Measurements from ENCODE around the gene TMX4. TPM values are rescaled to one million over a fixed set of nuclear protein-coding genes. Genes with fewer than 3 reads are reported as not detected.

Gene TMX4
- total and polyA plus RNA-seq, 12 donors, result 26.7 to 169 (median 115) TPM

GRCh38 chr20:8045946-8046345 lies 26.4 kb upstream of the TMX4 start:
- ATAC-seq, result no peak
- no peaks in the 10 kb centered on the region for H3K36me3 ChIP-seq
- no peak overlapping the region for H3K27ac ChIP-seq
- WGBS, 2 donors, result 92 to 93% methylated on average over 1 of the region's 1 CpG
- TF ChIP-seq CTCF (IDR thresholded peaks at IDR 0.05), result no peak
- no peaks in the 10 kb centered on the region for H3K9me3 ChIP-seq
- no peak for DNase-seq
- no peaks in the 10 kb centered on the region for H3K27me3 ChIP-seq
- peaks cover 0 to 9% (median 0%) of the 10 kb centered on the region in 9 donors for H3K4me1 ChIP-seq
- intact Hi-C loops (cut with DNase I), result loop anchor here in 4 of 10 donors (2.0 to 10.0 kb wide), 7 partner anchors 79 to 679 kb away; no protein-coding TSS in a partner anchor
- no peak overlapping the region for H3K4me3 ChIP-seq

GRCh38 chr20:8043687-8044282 lies 24.2 kb upstream of the TMX4 start:
- Histone ChIP-seq H3K4me1 (peaks cover 0 to 6% (median 0%) of the 10 kb centered on the region in 9 donors), H3K27me3 (no peaks in the 10 kb centered on the region), H3K4me3 (no peak overlapping the region), H3K27ac (no peak overlapping the region), H3K9me3 (no peaks in the 10 kb centered on the region), H3K36me3 (no peaks in the 10 kb centered on the region)
- DNase-seq (peak in 1 of 2 donors; percentile 39), ATAC-seq (peak in 6 of 8 donors; percentile 42 to 75 (median 64))
- peak; percentile 63 to 85 (median 77) for TF ChIP-seq CTCF (IDR thresholded peaks at IDR 0.05)
- WGBS, 2 donors, result 29 to 30% methylated on average over 13 of the region's 13 CpGs
- intact Hi-C loops (cut with DNase I), result loop anchor here (1.0 to 10.0 kb wide), 11 partner anchors 81 to 681 kb away; partner anchors contain the start of gene PLCB1 (in 4 of the 10)

GRCh38 chr20:8039042-8039441 lies 19.5 kb upstream of the TMX4 start:
- intact Hi-C loops (cut with DNase I), result no loop called here
- no peaks in the 10 kb centered on the region for H3K27me3 ChIP-seq
- H3K4me3 ChIP-seq, result no peak overlapping the region
- H3K9me3 ChIP-seq, result no peaks in the 10 kb centered on the region
- WGBS, 2 donors, result 81 to 83% methylated on average over 2 of the region's 2 CpGs
- ATAC-seq, result no peak
- DNase-seq, result no peak
- H3K4me1 ChIP-seq, result peaks cover 0 to 6% (median 0%) of the 10 kb centered on the region in 9 donors
- H3K27ac ChIP-seq, result no peak overlapping the region
- no peak for TF ChIP-seq CTCF (IDR thresholded peaks at IDR 0.05)
- H3K36me3 ChIP-seq, result no peaks in the 10 kb centered on the region

- WGBS, 2 donors, result 93 to 94% methylated on average over 2 of the region's 2 CpGs
- no peaks in the 10 kb centered on the region for H3K27me3 ChIP-seq
- intact Hi-C loops (cut with DNase I), result no loop called here
- TF ChIP-seq CTCF (IDR thresholded peaks at IDR 0.05), result no peak
- no peaks in the 10 kb centered on the region for H3K9me3 ChIP-seq
- DNase-seq, result no peak
- H3K27ac ChIP-seq, result no peak overlapping the region
- H3K36me3 ChIP-seq, result no peaks in the 10 kb centered on the region
- H3K4me1 ChIP-seq, result no peaks in the 10 kb centered on the region
- ATAC-seq, result no peak
- H3K4me3 ChIP-seq, result no peak overlapping the region
These were observed 17.2 kb upstream of the TMX4 start for GRCh38 chr20:8036771-8037170.
